Small intestine (tissue), 7 donors: ENCODE results near the gene CFAP97. TPM values are rescaled to one million over a fixed set of nuclear protein-coding genes. Genes with fewer than 3 reads are reported as not detected.
"Not testable (repeated sequence)": the region's sequence is repeated elsewhere in the genome, so short reads cannot be mapped to it uniquely, and the experiment has no call there.

Experiments
- DNase-seq, 2 donors: peaks; one replicate each; pipeline versions ENCODE4 v3.0.0 to v3.0.0-alpha.2; 2013
- FAIRE-seq: peaks from 2 replicates; lab custom pipeline; 2012; peaks lifted over from hg19 to GRCh38; lab: Jason Lieb, UNC
- H3K27ac ChIP-seq, 3 donors: one replicate each; pipeline ENCODE4 v1.5.1; 2013; ENCODE audit warnings: low read length in 2 of 3, mild to moderate bottlenecking in 2 of 3, control low read depth in 1 of 3, inconsistent platforms in 1 of 3, low read depth in 1 of 3, moderate library complexity in 1 of 3
- H3K27me3 ChIP-seq, 3 donors: one replicate each; pipeline ENCODE4 v1.6.1; 2013; ENCODE audit warnings: low read length in 3 of 3, inconsistent platforms in 1 of 3; ENCODE audit not compliant: control insufficient read depth in 3 of 3, insufficient read depth in 3 of 3
- H3K36me3 ChIP-seq, 3 donors: one replicate each; pipeline ENCODE4 v1.6.1; 2013; ENCODE audit warnings: low read length in 3 of 3, inconsistent platforms in 1 of 3, low read depth in 1 of 3, mild to moderate bottlenecking in 1 of 3, moderate library complexity in 1 of 3; ENCODE audit not compliant: control insufficient read depth in 3 of 3, insufficient read depth in 2 of 3
- H3K4me1 ChIP-seq, 3 donors: one replicate each; pipeline ENCODE4 v1.6.1; 2013; ENCODE audit warnings: low read length in 2 of 3, inconsistent platforms in 1 of 3, low read depth in 1 of 3, mild to moderate bottlenecking in 1 of 3, moderate library complexity in 1 of 3; ENCODE audit not compliant: control insufficient read depth in 3 of 3, insufficient read depth in 2 of 3
- H3K4me3 ChIP-seq, 3 donors: one replicate each; pipeline ENCODE4 v1.5.1; 2013; ENCODE audit warnings: low read length in 3 of 3, control low read depth in 1 of 3, inconsistent platforms in 1 of 3, low read depth in 1 of 3, mild to moderate bottlenecking in 1 of 3, moderate library complexity in 1 of 3
- H3K9me3 ChIP-seq, 2 donors: one replicate each; pipeline ENCODE4 v1.6.1; 2013; ENCODE audit warnings: low read depth in 1 of 2, low read length in 1 of 2; ENCODE audit not compliant: control insufficient read depth in 2 of 2, insufficient read depth in 1 of 2
- WGBS, 3 donors: extraction: QIAGEN DNeasy Blood & Tissue Kit; methylation state at CpG; one replicate each; pipeline ENCODE4 v1.1.7; 2013; 5-methylcytosine and 5-hydroxymethylcytosine counted together
- polyA plus RNA-seq, 4 donors: library from polyadenylated mRNA; stranded (reverse) in 3 of 4; unstranded in 1 of 4; fragments of 200-250 nt in 3 of 4; fragments of 120-200 nt in 1 of 4; gene quantifications; one replicate each; pipeline versions ENCODE4 v1.2.1 to v1.2.3, GENCODE V29; 2013
- donor health status: healthy with polysubstance abuse.
- donor health status: control.
- donor health status: control.
- donor health status: Bipolar disorder and iron deficiency.
- donor health status: healthy.

The CFAP97 gene
- polyA plus RNA-seq, 4 donors = 1.6 to 19.7 (median 5.5) TPM

DNA sequence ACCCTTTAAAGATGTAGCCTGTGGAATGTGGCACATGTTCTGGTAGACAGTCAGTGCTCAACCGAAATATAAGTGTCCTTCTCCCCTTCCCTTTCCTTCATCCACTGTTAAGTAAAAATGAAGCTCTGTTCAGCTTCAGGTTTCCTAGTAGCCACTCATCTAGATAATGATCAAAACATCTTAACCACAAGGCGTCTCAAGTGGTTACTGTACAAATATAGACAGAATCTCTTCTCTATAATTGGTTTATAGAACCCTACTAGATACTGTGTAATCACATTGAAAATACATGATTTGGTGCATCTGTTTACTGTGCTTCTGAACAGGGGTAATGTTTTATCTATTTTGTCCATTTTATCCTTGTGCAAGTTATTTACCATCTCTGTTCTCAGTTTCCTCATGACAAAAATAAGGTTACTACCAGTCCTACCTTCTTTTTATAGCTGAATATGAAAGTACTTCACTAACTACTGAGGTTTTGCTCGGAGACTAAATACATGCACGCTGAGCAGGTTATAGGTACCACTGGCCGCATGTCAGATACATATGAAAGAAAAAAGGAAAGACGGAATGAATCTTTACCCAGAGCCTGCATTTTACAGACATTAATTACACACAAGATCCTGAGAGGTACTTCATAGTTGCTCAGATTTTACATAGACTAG, 81.0 kb downstream of the CFAP97 start:
- H3K36me3 ChIP-seq = no peaks in the 10 kb centered on the region
- peaks cover 0 to 34% (median 3%) of the 10 kb centered on the region in 3 donors for H3K27me3 ChIP-seq
- no peak for DNase-seq
- H3K4me1 ChIP-seq = peaks cover 0 to 5% (median 0%) of the 10 kb centered on the region in 3 donors
- FAIRE-seq = no peak
- 71 to 77% (median 75%) methylated on average over 6 of the region's 6 CpGs for WGBS, 3 donors
- no peak overlapping the region for H3K4me3 ChIP-seq
- no peaks in the 10 kb centered on the region for H3K9me3 ChIP-seq
- no peak overlapping the region for H3K27ac ChIP-seq

DNA sequence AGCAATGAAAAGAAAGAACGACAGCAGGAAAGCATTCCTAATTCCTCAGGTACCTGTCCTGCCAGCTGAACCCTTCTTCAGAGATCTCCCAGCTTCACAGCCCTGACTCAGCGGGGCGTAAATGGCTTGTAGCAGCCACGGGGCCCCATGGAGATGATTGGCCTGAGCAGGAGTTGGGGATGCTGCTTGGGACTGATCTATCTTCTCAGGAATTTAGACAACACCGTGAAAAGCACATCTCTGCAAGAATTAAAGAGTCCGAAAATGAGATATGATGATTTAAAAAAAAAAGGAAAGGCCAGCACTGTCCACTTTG, 83.2 kb downstream of the CFAP97 start:
- Histone ChIP-seq H3K36me3 (no peaks in the 10 kb centered on the region), H3K27me3 (peaks cover 0 to 19% (median 3%) of the 10 kb centered on the region in 3 donors), H3K4me3 (no peak overlapping the region), H3K27ac (no peak overlapping the region), H3K4me1 (peaks cover 0 to 3% (median 0%) of the 10 kb centered on the region in 3 donors), H3K9me3 (no peaks in the 10 kb centered on the region)
- FAIRE-seq (no peak), DNase-seq (no peak)
- 75 to 77% (median 77%) methylated on average over 6 of the region's 6 CpGs for WGBS, 3 donors

DNA sequence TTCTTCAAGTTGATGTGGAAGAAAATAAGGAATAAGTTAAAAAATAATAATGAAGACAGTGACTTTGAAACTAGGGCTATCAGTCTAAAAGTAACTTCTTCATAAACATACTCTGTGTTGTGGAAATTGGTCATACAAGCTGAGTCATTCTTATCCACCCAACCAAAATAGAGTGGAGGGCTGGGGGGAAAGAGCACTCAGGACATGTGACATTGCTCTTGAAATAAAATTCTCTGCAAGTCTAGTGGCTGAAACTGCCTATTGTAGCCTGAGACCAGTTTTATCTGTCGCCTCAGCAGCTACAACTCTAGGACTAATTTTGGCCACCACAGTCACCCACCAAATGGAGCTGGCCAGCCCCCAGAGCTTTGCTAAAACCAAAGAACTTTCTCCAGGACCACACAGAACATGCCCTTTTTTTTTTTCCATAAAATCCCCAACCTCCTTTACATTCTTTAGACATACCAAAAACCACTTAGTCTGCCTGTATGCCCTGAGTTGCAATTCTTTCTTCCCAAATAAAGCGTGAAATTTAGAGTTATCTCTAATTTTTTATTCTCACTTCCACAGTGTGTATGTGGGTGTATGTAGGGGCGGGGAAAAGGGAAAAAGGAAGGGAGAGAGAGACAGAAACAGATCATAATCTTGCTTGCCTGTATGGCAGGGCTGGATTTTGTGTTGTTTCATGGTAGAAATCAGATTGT, 83.7 kb downstream of the CFAP97 start:
- 81 to 87% (median 83%) methylated on average over 3 of the region's 3 CpGs for WGBS, 3 donors
- Histone ChIP-seq H3K27me3 (peaks cover 0 to 14% (median 3%) of the 10 kb centered on the region in 3 donors), H3K9me3 (no peaks in the 10 kb centered on the region), H3K27ac (no peak overlapping the region), H3K4me3 (no peak overlapping the region), H3K4me1 (peaks cover 0 to 3% (median 0%) of the 10 kb centered on the region in 3 donors), H3K36me3 (no peaks in the 10 kb centered on the region)
- FAIRE-seq (no peak), DNase-seq (no peak)

DNA sequence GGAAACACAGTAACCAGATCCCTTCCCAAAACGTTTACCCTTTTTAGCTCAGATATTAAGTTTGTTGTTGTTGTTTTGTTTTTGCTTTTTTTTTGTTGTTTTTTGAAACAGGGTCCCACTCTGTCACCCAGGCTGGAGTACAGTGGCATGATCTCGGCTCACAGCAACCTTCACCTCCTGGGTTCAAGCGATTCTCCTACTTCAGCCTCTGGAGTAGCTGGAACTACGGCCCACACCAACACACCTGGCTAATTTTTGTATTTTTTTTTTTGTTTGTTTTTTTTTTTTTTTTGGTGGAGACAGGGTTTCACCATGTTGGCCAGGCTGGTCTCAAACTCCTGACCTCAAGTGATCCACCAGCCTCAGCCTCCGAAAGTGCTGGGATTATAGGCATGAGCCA, 84.3 kb downstream of the CFAP97 start:
- DNase-seq, H3K9me3 ChIP-seq, FAIRE-seq, H3K36me3 ChIP-seq, H3K4me1 ChIP-seq, H3K27me3 ChIP-seq, H3K4me3 ChIP-seq, H3K27ac ChIP-seq: not testable (repeated sequence)
- 82 to 85% (median 82%) methylated on average over 5 of the region's 5 CpGs for WGBS, 3 donors

DNA sequence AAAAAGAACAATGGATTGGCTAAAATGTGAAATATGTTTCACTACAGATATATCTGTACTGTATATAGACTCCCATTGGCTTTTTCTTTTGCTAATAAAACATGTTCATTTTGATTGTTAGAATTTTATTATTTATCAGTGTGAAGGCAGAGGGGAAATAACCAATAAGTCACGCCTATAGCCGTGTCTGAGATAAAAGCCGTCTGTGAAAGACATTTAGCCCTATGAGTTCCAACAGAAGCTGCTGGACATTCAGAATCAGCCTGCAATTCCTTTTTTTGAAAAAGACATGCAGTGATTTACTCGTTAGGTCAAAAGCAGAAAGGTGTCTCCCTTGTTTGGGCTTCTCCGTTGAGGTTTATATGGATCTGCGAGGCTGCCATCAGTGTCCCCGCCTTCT, 84.9 kb downstream of the CFAP97 start:
- FAIRE-seq (no peak), DNase-seq (no peak)
- H3K36me3 ChIP-seq = no peaks in the 10 kb centered on the region
- H3K27me3 ChIP-seq = peaks cover 0 to 8% (median 0%) of the 10 kb centered on the region in 3 donors
- no peaks in the 10 kb centered on the region for H3K9me3 ChIP-seq
- peaks cover 0 to 3% (median 0%) of the 10 kb centered on the region in 3 donors for H3K4me1 ChIP-seq
- H3K27ac ChIP-seq = no peak overlapping the region
- H3K4me3 ChIP-seq = no peak overlapping the region
- WGBS, 3 donors = 88 to 92% (median 89%) methylated on average over 7 of the region's 7 CpGs

GRCh38 chr4:185117300-185117934, 86.4 kb downstream of the CFAP97 start:
- WGBS, 3 donors = 87 to 94% (median 94%) methylated on average over 7 of the region's 7 CpGs
- no peak overlapping the region for H3K27ac ChIP-seq
- FAIRE-seq = no peak
- no peaks in the 10 kb centered on the region for H3K36me3 ChIP-seq
- peaks cover 0 to 3% (median 0%) of the 10 kb centered on the region in 3 donors for H3K4me1 ChIP-seq
- no peak overlapping the region for H3K4me3 ChIP-seq
- H3K27me3 ChIP-seq = peaks cover 0 to 6% (median 0%) of the 10 kb centered on the region in 3 donors
- DNase-seq = no peak
- no peaks in the 10 kb centered on the region for H3K9me3 ChIP-seq

DNA sequence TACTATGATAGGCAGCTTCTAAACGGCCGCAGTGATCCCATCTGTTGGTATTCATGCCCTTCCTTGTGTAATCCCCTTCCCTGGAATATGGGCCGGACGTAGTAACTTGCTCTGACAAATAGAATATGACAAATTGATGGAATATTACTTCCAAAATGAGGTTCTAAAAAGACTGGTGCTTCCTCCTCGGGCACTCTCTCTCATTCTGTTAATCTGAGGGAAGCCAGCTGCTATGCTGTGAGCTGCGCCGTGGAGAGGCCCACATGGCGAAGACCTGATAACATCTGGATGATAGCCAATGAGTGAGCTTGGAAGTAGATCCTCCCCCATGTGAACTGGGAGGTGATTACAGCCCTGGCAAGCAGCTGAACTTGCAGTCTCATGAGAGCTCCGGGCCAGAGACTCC, 88.0 kb downstream of the CFAP97 start:
- no peak overlapping the region for H3K4me3 ChIP-seq
- FAIRE-seq = no peak
- no peaks in the 10 kb centered on the region for H3K36me3 ChIP-seq
- DNase-seq = peak; percentile 80 to 83
- peaks cover 0 to 3% (median 0%) of the 10 kb centered on the region in 3 donors for H3K4me1 ChIP-seq
- no peaks in the 10 kb centered on the region for H3K9me3 ChIP-seq
- WGBS, 3 donors = 12 to 23% (median 19%) methylated on average over 9 of the region's 9 CpGs
- no peak overlapping the region for H3K27ac ChIP-seq
- H3K27me3 ChIP-seq = peaks cover 0 to 6% (median 0%) of the 10 kb centered on the region in 3 donors

DNA sequence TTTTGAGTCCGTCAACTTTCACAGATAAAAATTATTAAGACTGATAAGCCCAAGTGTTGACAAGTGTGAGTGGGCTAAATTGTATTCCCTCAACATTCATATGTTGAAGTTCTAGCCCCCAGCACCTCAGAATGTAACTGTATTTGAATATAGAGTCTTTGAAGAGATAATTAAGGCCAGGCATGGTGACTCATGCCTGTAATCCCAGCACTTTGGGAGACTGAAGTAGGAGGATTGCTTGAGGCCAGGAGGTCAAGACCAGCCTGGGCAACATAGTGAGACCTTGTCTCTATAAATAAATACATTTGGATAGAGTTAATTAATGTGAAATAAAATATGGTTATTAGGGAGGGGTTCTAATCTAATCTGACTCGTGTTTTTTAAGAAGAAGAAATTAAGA, 90.5 kb downstream of the CFAP97 start:
- FAIRE-seq = no peak
- Histone ChIP-seq H3K4me1 (peaks cover 0 to 3% (median 0%) of the 10 kb centered on the region in 3 donors), H3K9me3 (no peaks in the 10 kb centered on the region), H3K4me3 (no peak overlapping the region), H3K27me3 (no peaks in the 10 kb centered on the region), H3K27ac (no peak overlapping the region), H3K36me3 (no peaks in the 10 kb centered on the region)
- 51 to 79% (median 59%) methylated on average over 2 of the region's 2 CpGs for WGBS, 3 donors
- DNase-seq = no peak
